Hindlimb muscle (tissue), 1 donor: Measurements from ENCODE around the gene ST3GAL6. TPM values are rescaled to one million over a fixed set of nuclear protein-coding genes. Genes with fewer than 3 reads are reported as not detected.

Experiments used
- DNase-seq: peaks from one replicate; pipeline ENCODE4 v3.0.0-alpha.2; 2013
- polyA plus RNA-seq: library from polyadenylated mRNA; unstranded; fragments of 120-200 nt; gene quantifications from one replicate; pipeline ENCODE4 v1.2.1, GENCODE V29; 2013; ENCODE audit not compliant: insufficient read length

ST3GAL6 gene
- polyA plus RNA-seq, 1 donor: 5.7 TPM

DNA sequence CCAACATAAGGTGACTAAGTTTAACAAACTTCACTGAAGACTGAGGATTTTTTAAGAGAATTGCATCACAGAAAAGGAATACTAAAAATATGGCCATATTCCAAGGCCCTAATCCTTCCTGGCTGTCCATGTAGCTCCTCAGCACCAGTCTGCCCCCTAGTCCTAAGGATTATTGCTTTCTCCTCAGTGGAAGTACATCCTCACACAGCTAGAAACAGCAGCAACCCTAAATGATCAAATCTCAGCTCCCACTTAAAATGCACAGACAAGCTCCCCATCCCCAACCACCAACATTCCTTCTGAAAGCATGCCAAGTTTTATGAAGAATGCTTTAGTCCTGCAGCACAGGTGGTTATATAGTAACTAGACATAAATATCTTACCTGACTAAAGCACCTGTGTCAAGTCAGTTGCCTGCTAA, 14.7 kb downstream of the ST3GAL6 start:
- DNase-seq: no peak

DNA sequence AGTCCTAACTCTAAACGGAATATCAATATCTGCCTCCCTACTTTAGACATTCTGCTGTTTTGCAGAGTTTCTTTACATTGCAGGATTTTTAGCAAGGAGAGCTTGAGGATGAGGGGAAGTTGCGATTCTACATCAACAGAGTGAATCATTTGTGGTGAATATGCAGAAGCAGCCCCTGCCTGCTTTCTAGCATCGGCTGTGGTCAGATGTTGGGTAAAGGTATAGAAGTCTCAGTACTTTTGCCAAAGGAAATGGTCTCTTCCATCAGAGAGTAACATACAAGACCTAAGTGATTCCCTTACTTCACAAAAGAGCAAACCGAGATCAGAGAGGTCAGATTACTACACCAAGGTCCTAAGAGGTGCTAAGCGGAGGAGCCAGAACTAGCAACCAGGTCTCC, 15.2 kb downstream of the ST3GAL6 start:
- no peak for DNase-seq

DNA sequence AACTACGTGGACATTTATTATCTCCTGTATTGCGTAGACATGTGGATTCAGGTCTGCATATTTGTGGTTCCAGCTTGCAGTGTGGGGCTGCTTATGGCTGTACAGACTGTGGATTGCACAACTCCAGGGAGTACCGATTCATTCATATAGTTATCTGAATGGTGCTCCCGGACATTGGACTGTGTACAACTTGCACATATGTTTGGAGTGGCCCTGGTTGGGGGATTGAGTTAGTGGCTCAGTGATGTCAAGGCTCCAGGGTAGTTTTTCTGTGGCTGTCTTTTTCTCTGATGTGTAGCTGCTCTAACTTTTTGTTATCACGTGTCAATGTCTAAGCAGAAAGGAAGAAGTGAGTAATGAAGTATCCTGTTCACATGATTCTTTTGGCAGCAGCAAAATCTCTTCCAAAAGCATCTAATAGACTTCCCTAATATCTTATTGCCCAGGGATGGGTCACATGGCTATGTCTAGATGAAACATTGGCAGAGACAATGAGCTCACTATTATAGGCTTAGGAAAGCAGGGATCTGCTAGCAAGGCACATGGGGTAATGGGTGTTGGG, 15.8 kb downstream of the ST3GAL6 start:
- peak; percentile 68 for DNase-seq

DNA sequence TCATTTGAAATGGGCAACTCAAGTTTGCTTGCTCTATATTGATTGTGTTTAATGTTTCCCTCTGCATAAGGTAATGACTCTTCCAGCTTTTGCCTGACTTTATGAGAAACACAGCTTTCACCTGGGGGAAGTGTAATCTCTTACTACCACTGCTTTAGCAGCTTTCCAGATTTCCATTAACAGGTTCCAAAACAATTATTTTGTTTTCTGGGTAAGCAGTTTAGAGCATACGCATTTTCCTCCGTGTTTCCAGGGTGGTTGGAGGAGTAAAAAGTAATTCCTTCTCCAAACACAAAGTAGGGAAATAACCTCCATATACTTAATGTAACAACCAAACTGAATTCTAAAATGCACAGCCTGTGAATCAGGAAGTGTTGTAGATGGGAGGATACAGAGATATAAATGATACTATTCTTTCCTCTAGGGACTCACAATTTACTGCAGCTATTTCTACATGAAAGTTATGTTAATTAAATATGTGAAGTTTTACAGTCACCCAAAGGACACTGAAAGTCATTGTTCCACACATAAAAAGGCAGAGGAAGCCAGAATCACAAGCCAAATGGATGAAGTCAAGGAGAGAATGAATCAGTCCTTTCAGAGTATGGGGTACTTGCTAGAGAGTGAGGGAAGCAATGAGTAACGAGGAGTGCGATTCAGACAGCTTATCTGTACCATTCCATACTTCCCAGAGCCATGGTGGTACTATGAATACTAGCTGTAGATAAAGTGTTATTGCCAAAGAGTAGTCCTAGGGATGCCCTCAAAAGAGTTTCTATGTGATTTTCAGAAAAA, 16.6 kb downstream of the ST3GAL6 start:
- peak; percentile 60 for DNase-seq

DNA sequence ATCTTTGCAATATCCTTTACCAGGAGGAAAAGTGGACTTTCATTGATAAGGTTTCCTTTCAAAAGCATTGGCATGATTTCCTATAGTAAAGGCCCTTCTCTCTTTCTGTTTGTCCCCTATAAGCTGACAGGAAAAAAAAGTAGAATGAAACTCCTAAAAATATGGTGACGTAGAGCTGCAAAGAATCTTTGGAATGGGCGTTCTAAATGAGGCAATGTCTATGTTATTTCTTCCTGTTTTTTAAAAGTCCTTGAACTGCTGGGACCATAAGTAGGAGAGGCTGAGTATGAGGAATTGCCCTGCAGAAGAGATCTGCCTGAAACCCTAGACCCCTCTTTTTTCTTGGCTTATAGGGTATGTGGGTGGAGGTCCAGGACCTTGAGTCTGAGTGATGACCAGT, 17.2 kb downstream of the ST3GAL6 start:
- no peak for DNase-seq

DNA sequence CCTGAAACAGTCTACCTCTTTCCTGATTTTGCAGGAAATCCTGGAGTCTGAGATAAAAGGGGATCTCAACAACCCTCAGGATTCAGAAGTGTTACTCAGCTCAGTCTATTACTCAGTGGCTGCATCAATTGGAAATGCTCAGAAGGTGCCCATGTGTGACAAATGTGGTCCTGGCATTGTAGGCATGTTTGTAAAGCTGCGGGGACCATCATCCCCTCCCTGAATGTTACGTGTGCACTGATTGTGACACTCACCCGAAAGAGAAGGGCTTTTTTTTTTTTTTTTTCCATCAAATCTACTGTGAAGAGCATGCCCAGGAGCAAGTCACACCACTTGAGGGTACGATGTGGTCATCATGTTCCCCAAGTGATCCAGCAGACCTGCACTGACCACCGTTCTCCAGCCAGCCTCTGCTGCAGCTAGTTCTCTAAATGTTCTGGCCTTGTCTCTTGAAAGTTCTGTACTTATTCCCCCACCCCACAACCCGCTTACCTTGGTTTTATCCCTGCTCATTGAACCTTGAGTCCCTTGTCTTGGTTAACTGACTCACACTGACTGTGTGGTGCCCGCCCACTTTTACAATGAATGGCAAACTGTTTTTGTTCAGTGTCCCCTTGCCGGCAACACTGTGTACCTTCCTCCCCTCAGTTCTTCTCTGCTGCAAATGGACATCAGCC, 19.8 kb downstream of the ST3GAL6 start:
- no peak for DNase-seq

DNA sequence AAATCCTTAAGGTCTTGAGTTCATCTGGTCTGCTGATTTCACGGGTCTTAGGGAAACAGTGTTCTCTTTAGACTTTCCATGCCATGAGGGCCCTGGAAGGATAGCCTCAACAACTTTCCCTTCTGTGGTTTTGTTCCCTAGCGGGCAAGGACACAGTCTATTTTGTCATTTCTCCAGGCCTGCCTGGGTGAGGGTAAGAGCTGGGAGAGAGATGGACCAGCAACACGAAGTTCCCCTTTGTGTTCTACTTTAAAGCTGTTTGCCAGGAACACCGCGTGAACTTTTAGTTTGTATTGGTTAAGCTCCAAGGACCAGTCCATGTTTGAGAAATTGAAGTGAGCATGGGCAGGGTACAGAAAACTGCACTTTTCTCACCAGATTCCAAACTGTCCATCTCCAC, 20.9 kb downstream of the ST3GAL6 start:
- no peak for DNase-seq

DNA sequence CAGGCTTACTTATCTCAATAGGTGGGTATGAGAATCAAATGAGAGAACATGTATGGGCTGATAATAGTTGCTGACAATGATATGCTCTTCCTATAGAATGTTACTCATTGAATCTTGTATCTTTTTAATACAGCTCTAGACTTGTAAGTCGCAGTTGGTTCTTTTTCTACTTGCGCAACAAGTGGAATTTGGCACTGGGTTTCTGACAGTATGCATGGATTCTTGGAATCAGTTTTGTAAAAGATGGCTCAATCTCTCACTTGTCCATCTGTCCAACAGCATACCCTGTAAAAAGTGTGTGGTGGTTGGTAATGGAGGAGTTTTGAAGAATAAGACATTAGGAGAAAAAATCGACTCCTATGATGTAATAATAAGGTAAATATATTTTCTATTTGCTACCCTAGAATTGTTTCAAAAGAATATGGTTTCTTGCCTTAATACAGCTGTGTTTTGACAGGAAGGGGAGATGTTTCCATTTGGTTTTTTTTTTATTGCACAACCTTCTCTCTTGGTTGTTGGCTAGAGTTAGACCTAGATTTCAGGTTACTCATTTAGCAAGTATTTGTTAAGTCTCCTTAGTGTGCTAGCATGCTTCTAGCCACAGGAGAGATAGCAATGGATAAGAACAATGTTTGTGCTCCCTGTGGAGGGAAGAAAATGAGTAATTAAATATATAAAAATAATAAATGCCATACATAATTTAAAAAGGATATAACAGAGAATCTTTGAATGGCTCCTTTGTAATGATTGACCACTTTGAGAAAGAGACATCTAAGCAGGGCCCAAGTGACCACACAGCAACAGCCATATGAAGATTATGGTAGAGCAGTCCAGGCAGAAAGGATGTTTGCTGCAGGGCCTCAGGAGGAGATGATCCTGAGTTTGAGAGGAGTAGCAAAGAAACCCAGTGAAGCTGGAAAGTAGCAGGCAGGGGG, 21.8 kb downstream of the ST3GAL6 start:
- DNase-seq: no peak

DNA sequence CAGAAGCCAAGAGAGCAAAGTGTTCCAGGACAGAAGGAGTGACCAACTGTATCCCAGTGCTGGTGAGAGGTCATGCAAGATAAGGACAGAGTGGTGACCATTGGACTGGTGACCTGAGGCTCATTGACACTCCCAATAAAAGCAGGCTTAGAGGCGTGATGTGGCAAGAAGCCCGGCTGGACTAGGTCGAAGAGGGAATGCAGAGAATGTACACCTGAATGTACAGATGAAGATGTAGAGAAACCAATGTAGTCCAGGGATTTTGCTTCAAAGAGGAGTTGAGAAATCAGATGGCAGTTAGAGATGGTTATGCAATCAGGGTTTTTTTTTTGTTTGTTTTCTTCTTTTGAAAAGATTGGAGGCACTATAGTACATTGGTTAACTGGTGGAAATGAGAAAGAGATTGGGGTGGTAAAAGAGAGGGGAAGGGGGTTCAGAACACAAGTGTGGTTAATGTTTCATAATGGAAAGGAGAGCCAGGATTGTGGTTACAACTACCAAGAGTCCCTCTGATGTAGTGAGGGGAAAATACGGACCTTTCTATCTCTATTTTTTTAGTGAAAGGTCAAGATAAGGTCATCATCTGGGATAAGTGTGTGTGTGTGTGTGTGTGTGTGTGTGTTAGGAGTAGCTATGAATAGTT, 23.3 kb downstream of the ST3GAL6 start:
- no peak for DNase-seq

DNA sequence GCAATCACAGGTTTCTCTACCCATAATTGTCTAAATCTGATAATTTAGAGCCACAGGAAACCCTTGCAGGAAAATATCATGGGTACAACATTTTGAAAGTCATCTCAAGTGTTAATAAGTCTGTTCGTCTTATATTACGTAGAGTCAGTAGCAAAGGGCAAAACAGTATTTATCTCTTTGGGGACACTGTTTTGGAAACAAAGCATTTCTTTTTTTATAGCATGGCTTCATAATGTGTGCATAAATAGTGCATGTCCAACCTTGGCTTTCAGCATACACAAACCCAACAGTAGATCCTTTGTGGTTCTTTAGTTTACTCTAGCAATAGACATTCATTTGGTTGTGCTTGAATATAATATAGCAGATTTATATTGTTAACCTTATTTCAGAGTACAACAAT, 24.0 kb downstream of the ST3GAL6 start:
- DNase-seq: no peak

DNA sequence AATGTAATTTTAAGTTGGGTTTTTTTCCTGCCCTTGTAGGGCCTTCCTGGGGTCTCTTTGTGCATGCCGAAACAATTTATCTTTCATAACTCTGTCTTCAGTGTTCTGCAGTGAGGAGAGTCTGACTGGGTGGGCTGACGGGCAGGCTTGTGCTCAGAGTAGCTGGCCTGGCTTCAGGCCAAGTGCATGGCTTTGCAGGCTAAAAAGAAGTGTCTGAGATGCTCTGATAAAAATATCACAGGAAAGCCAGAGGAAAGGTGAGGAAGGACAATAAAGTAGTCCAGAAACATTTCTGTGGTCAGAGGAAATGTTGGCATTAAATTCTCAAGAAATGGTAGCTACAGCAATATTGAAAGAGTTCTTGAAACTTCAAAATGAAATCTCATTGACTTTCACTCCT, 25.5 kb downstream of the ST3GAL6 start:
- DNase-seq: no peak

DNA sequence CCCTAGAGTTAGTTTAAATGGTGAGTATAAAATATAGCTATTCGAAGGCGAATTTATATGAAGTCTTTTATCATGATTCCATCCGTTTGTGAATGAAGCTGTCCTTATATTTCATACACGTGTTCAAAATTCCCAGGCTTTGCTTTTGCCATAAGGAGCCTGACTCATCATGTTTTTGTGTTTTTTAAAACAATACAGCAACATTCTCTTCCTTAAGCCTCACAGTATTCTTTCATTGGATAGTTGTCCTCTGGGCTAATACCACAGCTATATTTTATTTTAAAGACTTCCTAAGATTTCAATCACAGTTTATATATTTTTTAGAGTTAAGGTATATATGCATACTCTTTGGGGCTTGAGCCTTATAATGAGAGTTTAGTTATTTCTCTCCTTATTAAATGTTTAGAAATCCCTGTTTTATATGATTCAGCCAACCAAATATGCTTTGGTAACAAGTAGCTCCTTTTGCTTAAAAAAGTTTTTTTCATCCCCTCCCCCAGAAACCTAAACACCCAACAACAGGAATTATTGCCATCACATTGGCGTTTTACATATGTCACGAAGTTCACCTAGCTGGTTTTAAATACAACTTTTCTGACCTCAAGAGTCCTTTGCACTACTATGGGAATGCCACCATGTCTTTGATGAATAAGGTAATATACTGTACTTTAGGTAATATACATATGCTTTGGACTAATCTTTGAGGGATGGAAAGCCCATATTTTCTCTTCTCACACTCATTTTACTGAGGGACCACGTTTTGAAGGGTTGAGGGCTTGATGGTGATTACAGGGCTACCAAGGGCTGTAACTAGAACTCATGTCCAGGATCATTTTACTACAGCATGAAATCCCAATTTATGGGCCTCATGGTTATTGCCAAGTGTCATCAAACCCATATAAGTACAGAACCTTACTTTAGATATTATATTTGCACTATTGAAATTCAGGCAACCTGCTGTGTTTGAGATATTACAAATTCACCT, 28.5 kb downstream of the ST3GAL6 start:
- no peak for DNase-seq

DNA sequence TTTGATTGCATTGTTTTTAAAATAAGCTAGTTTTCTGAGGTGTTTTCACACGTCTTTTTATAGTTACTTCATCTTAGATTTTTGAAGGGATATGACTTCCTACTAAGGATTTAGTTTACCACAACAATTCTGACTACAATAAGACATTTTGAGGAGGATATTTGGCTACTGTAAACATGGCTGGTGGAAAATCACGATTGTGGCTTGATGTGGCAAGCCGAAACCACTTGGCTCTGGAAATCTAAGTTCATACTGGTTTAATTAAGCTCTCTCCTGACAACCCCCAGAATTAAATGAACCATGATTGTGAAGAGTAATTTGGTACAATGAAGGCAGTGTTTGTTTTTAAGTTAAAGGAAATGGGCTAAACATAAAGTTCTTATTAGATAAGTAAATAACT, 30.8 kb downstream of the ST3GAL6 start:
- DNase-seq: no peak

DNA sequence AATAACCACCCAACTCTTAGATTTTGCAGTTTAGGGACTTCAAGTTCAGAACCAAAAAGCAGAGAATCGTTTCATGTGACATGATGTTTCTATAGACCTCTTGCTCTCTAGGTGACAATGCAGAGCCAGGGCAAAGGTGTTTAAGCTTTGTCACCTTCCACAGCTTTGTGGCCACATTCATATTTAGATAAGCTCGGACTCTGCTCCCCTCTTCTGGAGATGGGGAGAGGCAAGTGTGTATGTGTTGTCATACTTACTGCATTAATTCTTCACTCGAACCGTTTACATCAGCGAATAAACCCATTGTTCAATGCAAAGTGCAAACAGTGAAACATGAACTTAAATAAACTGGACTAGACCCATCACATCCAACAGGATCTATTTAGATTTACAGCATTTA, 33.2 kb downstream of the ST3GAL6 start:
- no peak for DNase-seq

DNA sequence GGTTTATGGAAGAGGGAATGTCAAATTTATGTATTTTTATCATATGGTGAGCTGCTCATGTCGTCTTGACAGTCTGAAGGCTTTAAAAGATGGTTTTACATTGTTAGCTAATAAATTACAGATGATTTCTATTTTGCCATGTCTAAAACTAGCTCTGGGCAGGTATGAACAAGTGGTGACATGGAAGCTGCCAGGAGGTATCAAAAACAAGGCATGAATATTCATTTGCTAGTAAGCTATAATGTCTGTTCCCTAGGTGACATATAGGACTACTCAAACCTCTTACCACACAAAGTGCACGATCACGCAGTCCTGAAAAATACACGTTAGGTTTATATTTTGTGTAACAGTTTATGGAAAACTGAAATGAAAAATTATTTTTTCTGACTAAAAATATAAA, 34.8 kb downstream of the ST3GAL6 start:
- DNase-seq: no peak

DNA sequence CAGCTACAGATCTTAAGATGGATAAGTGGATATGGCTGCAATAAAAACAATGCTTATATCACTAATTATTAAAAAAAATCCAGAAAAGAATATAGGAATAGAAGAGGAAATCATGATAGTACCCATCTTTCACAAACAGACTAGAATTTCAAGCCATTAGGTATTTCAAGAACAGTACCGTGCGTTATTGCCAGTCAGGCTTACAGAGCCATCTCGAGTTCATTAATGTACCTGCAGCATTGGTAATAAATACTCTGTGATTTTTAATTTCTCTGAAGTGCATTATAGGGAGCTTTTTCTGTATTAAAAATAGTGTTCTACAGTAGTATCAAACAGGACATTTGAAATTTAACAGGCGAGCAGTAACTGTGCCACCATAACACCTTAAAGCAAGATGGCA, 35.7 kb downstream of the ST3GAL6 start:
- no peak for DNase-seq

DNA sequence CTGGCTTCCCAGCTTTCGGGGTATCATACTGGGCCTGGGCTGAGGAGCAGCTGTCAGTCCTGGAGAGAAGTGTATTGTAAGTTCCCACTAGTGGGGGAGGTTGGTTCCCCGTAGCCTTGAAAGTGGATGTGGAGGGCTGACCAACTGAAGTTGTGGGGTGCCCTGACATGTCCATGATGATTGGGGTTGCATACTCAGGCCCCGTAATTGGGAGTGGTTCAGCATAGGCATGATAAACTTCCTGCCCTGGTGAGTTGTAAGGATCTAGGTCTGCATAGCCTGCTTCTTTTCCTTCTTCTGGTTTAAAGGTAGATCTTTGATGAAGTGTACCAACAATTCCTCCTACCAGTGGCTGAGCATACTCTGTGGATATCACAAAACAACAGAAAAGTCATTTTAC, 36.3 kb downstream of the ST3GAL6 start:
- DNase-seq: no peak

DNA sequence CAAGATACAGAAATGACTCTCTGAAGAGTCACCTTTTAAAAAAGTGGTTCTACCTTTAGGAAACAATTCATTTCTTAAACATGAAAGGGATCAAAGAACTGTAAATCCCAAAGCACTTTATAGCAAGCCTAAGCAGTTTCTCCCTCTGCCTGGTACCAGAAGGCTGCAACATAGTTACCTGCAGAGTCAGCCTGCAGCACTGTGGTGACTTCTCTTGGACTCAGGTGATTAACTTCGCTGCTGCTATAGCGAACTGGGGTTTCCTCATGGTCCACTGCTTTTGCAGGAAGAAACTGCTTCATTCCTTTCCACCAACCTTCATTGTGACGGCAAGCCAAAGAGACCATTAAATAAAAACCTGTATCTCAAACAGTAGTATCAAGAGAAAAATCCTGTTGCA, 37.3 kb downstream of the ST3GAL6 start:
- DNase-seq: no peak

DNA sequence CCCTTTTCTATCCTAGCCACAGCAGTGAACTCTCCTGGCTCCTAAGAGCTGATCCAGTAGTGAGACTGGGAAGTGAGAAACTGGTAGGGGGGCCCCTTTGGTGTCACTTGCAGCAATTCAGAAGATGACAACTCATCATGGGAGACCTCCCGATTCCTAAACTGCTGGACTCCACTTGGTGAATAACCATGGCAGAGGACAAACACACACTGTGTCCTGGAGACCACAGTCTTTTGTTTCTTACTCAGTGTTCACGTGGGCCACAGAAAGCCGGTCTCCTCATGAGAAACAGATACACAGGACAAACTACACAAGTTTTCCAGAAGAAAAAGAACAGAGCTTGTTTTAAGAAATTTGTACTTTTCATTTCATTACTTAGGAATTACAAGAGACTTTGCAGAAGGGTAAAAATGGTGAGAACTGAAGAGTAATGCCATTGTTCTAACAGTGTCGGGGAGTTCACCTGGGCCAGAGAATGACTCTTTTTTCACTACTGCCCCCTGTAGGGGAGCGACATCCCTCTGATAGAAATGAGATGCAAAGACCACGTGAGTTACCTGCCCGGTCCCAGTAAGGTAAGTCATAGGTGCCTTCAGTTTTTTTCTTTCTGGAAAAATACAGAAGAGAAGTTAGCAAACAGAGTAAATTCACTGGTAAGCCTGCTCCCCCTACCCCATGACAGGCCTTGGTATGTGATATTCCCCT, 38.1 kb downstream of the ST3GAL6 start:
- DNase-seq: no peak

DNA sequence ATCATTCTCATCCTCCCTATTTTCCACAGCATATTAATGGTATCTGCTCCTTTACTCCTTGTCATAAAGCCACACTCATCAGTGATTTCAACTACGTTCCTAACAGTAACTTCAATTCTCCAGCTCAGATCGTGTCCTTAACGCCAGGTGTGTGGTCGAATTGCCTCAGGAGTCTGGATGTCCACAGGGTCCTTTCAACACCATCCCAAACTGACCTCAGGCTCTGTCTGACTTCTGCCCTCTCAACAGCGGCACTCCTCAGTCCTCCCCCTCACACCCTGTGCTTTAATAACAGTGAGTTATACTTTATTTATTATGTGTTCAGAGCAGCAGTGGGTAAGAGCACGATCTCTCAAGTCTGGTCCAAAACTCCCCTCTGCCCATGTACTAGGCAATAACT, 42.4 kb downstream of the ST3GAL6 start:
- no peak for DNase-seq
